Kidney (tissue), 14 donors: ENCODE data around the gene FOXK1. TPM values are rescaled to one million over a fixed set of nuclear protein-coding genes. Genes with fewer than 3 reads are reported as not detected.

Experiments used
- DNase-seq, 5 donors: peaks; one replicate each; pipeline ENCODE4 v3.0.0-alpha.2; 2013 to 2020
- FAIRE-seq: peaks from 2 replicates; lab custom pipeline; 2012; peaks lifted over from hg19 to GRCh38; lab: Jason Lieb, UNC
- H3K27ac ChIP-seq, 2 donors: one replicate each; pipeline ENCODE4 v1.7.0; 2013; ENCODE audit warnings: low read depth in 2 of 2, low read length in 2 of 2, inconsistent platforms in 1 of 2
- H3K27me3 ChIP-seq: one replicate; pipeline ENCODE4 v1.7.1; 2013; ENCODE audit warnings: low read length, inconsistent platforms; ENCODE audit not compliant: control insufficient read depth, insufficient read depth
- H3K36me3 ChIP-seq, 3 donors: one replicate each; pipeline versions ENCODE4 v1.7.0 to v1.7.1; 2013; ENCODE audit warnings: low read length in 3 of 3, control low read depth in 1 of 3, inconsistent platforms in 1 of 3; ENCODE audit not compliant: insufficient read depth in 3 of 3, control insufficient read depth in 2 of 3
- H3K4me1 ChIP-seq, 3 donors: one replicate each; pipeline versions ENCODE4 v1.7.0 to v1.7.1; 2013; ENCODE audit warnings: low read length in 3 of 3, inconsistent platforms in 1 of 3, low read depth in 1 of 3; ENCODE audit not compliant: control insufficient read depth in 2 of 3, insufficient read depth in 2 of 3
- H3K4me3 ChIP-seq, 3 donors: one replicate each; pipeline versions ENCODE4 v1.7.0 to v1.8.1; 2013; ENCODE audit warnings: low read length in 3 of 3, control low read depth in 1 of 3, inconsistent platforms in 1 of 3
- H3K9ac ChIP-seq, 3 donors: one replicate each; pipeline versions ENCODE4 v1.7.0 to v1.7.1; 2013; ENCODE audit warnings: low read length in 3 of 3, control low read depth in 1 of 3, inconsistent platforms in 1 of 3
- H3K9me3 ChIP-seq, 3 donors: one replicate each; pipeline versions ENCODE4 v1.7.0 to v1.7.1; 2013; ENCODE audit warnings: low read length in 3 of 3, control low read depth in 1 of 3, inconsistent platforms in 1 of 3; ENCODE audit not compliant: control insufficient read depth in 2 of 3, insufficient read depth in 1 of 3
- CTCF ChIP-seq: IDR thresholded peaks from 3 replicates; pipeline ENCODE4 v1.5.1; 2012; ENCODE audit warnings: mild to moderate bottlenecking, moderate library complexity, borderline replicate concordance; ENCODE audit not compliant: insufficient read depth; ENCODE audit errors: extremely low read depth
- intact Hi-C: fragments of 100-400 bp; cut with DNase I; formaldehyde crosslinking; loops from one replicate; pipeline ENCODE4 v1.11.1; 2022
- polyA plus RNA-seq: library from polyadenylated mRNA; stranded (reverse); fragments of 350-450 nt; fragmentation: Illumina TruSeq; extraction: RNeasy Lipid Tissue Mini Kit (QIAGEN cat#74804); gene quantifications from one replicate; pipeline ENCODE4 v1.2.3, GENCODE V29; 2014; ENCODE audit warnings: low read depth, low replicate concordance; ENCODE audit not compliant: insufficient read depth
- total RNA-seq: library from RNA; stranded (reverse); fragmentation: NEBNext Ultra II Directional; extraction: Animal tissue kit (Norgen Biotek cat#: 25700); gene quantifications from one replicate; pipeline ENCODE4 v1.2.1, GENCODE V29; 2021
- donor health status: control.
- donor health status: control.
- donor health status: control.
- donor health status: control.
- donor health status: control.
- donor health status: DM: yes; HTN: yes; CAD: no.
- donor health status: Normal renal cell carcinoma (clear cell type).

The FOXK1 gene
- total and polyA plus RNA-seq, 2 donors from 2014 or later = 3.9 to 44.2 TPM

GRCh38 chr7:4729266-4729665 is 47.2 kb downstream of the FOXK1 start:
- Histone ChIP-seq H3K4me3 (no peak overlapping the region), H3K9ac (no peak overlapping the region), H3K9me3 (no peaks in the 10 kb centered on the region), H3K4me1 (peaks cover 0 to 18% (median 15%) of the 10 kb centered on the region in 3 donors), H3K36me3 (peaks cover 0 to 15% (median 2%) of the 10 kb centered on the region in 3 donors), H3K27ac (no peak overlapping the region), H3K27me3 (no peaks in the 10 kb centered on the region)
- intact Hi-C loops = no loop called here
- FAIRE-seq (no peak), DNase-seq (no peak)
- no peak for TF ChIP-seq CTCF

GRCh38 chr7:4730276-4730675 is 48.2 kb downstream of the FOXK1 start:
- Histone ChIP-seq H3K9ac (no peak overlapping the region), H3K4me1 (peaks cover 0 to 10% (median 10%) of the 10 kb centered on the region in 3 donors), H3K27me3 (no peaks in the 10 kb centered on the region), H3K9me3 (no peaks in the 10 kb centered on the region), H3K36me3 (peaks cover 0 to 15% (median 2%) of the 10 kb centered on the region in 3 donors), H3K4me3 (no peak overlapping the region), H3K27ac (no peak overlapping the region)
- TF ChIP-seq CTCF = no peak
- intact Hi-C loops = no loop called here
- no peak for FAIRE-seq
- no peak for DNase-seq

GRCh38 chr7:4730971-4731370 is 48.9 kb downstream of the FOXK1 start:
- Histone ChIP-seq H3K27ac (no peak overlapping the region), H3K4me3 (no peak overlapping the region), H3K9me3 (no peaks in the 10 kb centered on the region), H3K4me1 (peaks cover 0 to 7% (median 5%) of the 10 kb centered on the region in 3 donors), H3K36me3 (peaks cover 0 to 15% (median 2%) of the 10 kb centered on the region in 3 donors), H3K9ac (no peak overlapping the region), H3K27me3 (no peaks in the 10 kb centered on the region)
- DNase-seq = no peak
- TF ChIP-seq CTCF = no peak
- FAIRE-seq = no peak
- intact Hi-C loops = no loop called here

GRCh38 chr7:4731803-4732202 is 49.7 kb downstream of the FOXK1 start:
- FAIRE-seq = no peak
- intact Hi-C loops = no loop called here

More at GRCh38 chr7:4731803-4732202, 49.7 kb downstream of the FOXK1 start:
- no peak for DNase-seq
- H3K9ac ChIP-seq = no peak overlapping the region
- no peaks in the 10 kb centered on the region for H3K27me3 ChIP-seq
- H3K9me3 ChIP-seq = no peaks in the 10 kb centered on the region
- TF ChIP-seq CTCF = no peak
- H3K4me1 ChIP-seq = peaks cover 0 to 8% (median 7%) of the 10 kb centered on the region in 3 donors
- no peak overlapping the region for H3K27ac ChIP-seq
- peaks cover 0 to 15% (median 2%) of the 10 kb centered on the region in 3 donors for H3K36me3 ChIP-seq
- no peak overlapping the region for H3K4me3 ChIP-seq
